GM19452 (cell line): Measurements from ENCODE around the gene PPEF1.
"Not testable (repeated sequence)": the region's sequence is repeated elsewhere in the genome, so short reads cannot be mapped to it uniquely, and the experiment has no call there.

ENCODE experiments used
- ATAC-seq: cut with Tn5 transposase; IDR thresholded peaks from one replicate; pipeline ENCODE4 v1.9.1; 2021; ENCODE audit not compliant: unreplicated experiment

The PPEF1 gene

DNA sequence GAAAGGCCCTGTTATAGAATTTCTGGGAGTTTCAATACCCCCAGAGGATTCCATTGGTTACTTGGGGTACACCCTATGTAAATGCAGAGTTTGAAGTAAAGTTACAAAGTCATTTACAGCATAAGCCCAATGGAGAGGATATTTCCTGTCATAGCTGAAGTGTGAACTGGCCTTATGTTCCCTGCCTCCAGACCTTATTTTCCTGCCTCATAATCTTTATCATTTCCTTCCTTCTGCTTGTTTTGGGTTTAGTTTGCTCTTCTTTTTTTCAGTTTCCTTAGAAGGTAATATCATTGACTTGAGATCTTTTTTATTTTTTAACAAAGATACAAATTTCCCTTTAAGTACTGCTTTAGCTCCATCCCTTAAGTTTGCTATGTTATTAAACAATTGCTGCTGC lies 85.4 kb downstream of the PPEF1 start:
- ATAC-seq = no peak

GRCh38 chrX:18793601-18794089 lies 86.2 kb downstream of the PPEF1 start:
- ATAC-seq = no peak

- no peak for ATAC-seq
Measured at GRCh38 chrX:18797141-18797540, 89.7 kb downstream of the PPEF1 start.

DNA sequence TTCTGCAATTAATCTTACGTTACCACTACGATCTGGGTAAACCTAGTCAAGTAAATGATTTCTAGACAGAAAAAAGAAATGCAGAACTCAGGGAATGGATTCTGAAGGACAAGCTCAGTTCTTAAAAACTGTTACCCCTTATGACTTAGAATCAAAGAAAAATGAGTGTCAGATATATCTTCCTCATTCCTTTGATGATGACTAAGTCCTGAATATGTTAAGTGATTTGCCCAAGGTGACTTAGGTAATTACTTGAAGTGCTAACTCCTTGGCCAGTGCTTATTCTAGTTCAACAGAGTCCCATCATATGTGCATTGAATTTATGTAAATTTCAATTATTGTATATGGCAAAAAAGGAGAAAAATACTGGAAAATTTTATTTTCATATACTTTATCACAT lies 92.5 kb downstream of the PPEF1 start:
- no peak for ATAC-seq

DNA sequence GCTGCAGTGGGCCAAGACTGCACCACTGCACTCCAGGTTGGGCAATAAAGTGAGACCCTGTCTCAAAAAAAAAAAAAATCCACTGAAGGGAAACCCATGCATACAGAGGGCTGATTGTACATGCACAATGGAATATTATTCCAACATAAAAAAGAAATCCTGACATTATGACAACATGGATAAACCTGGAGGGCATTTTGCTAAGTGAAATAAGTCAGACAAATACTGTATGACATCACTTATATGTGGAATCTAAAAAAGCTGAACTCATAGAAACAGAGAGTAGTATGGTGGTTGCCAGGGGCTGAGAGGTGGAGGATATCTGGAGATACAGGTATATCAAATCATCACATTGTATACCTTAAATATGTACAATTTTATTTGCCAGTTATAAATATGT lies 102.2 kb downstream of the PPEF1 start:
- no peak for ATAC-seq

DNA sequence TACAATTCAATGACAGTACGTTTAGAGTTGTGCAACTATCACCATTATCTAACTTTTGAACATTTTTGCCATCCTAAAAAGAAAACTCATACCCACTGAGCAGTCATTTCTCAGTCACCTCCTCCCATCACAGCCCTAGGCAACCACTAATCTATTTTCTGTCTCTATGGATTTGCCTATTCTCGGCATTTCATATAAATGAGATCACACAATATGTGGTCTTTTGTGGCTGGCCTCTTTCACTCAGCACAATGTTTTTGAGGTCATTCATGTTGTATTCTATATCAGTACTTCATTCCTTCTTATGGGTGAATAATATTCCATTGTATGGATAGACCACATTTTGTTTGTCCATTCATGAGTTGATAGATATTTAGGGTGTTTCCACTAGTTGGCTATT lies 103.0 kb downstream of the PPEF1 start:
- ATAC-seq = no peak

GRCh38 chrX:18825375-18825774 lies 117.9 kb downstream of the PPEF1 start:
- no peak for ATAC-seq

GRCh38 chrX:18828832-18829404 lies 121.5 kb downstream of the PPEF1 start:
- ATAC-seq = no peak

GRCh38 chrX:18833071-18833731 lies 125.8 kb downstream of the PPEF1 start:
- ATAC-seq = no peak

DNA sequence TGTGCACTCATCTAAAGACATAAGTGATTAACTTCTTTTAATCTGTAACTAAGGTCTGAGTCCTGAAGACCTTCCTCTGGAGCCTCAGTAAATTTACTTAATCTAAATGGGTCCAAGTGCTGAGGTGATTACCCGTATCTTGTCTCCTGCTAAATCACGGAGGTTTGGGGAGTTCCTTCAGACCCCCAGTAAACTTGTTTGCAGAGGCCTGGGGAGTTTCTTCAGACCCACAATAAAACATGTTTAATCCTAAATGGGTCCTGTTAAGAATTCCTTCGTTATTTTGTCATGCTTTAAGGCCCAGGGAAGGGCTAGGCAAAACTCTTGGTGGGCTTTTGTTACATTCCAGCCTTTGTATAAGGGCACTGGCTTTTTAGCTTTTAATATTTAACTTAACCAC lies 140.5 kb downstream of the PPEF1 start:
- ATAC-seq = not testable (repeated sequence)

DNA sequence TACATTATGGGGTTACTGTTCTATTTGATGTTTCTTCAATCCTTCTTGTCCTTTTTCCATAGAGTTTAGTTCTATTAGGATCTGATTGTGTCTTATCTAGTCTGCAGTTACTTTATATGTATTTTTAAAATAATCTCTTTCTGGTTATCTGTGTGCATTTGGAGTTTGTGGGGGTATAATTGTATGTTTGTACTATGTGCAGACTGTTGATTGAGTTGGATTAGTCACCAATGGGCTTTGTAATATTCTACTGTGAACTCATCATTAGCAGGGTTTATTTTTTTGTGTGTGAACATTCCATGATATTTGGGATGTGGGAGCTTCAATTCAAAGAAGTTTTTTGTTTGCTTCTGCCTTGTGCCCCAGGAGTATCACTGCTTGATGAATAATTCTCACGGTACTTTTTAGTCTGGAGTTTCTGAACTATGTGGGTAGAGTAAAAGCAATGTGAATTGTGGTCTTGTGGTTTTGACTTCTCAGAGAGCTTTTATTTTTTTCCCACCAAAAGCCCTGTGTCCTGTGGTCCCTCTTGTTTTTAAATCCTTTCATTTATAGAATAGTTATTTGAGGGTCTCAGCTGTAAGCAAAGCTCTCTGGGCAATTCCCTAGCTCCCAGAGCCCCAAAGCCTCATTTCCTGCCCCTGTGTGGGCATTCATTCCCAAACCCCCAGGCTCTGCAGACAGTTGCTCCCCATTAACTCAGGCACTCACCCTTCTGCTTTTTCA lies 148.6 kb downstream of the PPEF1 start:
- ATAC-seq = peak; percentile 95

GRCh38 chrX:18856645-18856997 lies 149.2 kb downstream of the PPEF1 start:
- ATAC-seq = no peak

GRCh38 chrX:18861511-18861910 lies 154.1 kb downstream of the PPEF1 start:
- no peak for ATAC-seq

- ATAC-seq = no peak
Measured at GRCh38 chrX:18864390-18864920, 157.0 kb downstream of the PPEF1 start.

DNA sequence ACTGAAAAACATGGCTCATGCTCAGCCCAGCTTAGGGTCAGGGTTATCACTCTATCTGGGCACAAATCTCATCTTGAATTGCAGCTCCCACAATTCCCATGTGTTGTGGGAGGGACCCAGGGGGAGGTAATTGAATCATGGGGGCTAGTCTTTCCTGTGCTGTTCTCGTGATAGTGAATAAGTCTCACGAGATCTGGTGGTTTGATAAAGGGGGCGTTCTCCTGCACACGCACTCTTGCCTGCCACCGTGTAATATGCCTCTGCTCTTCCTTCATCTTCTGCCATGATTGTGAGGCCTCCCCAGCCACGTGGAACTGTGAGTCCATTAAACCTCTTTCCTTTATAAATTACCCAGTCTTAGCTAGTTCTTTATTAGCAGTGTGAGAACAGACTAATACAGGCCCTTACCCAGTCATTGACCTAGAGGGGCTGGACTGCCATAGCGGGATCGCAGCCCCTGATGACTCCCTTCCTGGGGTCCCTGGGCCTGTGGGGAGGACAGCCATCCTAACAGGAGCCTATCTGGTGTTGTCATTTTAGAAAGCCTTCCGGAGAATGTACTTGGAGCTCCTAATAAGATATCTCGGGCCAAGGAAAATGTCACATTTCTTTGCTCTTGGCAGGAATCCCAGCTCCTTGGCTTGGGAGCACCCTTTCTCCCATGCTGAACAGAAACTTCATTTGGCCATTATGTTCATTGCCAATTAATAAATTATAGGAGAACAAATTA lies 163.9 kb downstream of the PPEF1 start:
- no peak for ATAC-seq

- no peak for ATAC-seq
Measured at GRCh38 chrX:18871970-18872369, 164.5 kb downstream of the PPEF1 start.

DNA sequence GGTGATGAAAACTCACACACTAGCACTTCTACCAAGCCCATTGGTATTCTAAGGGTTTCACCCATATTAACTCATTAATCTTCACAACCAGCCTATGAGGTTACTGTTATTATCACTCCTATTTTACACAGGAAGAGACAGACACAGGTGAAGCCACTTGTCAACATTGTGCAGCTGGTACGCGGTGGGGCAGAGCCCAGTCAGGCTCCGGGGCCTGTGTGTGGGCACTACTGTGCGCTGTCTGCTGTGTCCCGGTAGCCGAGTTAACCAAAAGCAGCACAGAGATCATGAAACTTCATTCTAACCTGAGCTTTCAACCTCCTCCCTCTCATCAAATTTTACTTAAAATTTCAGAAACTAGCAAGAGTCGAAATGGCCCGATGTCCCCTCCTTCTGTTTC lies 165.2 kb downstream of the PPEF1 start:
- ATAC-seq = no peak

DNA sequence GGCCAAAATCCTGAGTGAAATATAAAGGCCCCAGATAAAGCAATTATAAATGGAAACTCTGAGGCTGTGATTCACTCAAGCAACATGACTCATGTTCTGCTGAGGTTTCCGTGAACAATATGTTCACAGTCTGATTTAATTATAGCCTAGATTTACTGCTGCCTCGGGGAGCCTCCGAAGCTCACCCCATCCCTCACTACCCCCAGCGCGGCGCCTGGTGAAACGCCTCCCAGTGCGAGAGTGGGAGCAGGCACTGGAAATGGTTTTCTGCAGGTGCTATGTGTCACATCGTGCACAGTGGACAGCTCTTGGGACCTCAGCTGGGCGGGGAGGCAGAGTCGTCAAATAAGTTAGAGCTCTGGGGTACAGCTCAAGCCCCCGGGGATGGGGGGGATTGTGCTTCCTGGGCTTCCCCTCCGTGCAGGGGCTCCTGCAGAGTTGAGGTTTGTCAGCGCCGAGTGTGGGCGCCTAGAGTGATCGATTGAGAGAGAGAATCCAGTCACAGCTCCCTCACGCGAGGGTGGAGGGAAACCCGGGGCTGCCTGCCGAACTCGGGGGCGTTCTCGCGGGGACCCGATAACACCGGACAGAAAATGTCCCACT lies 165.8 kb downstream of the PPEF1 start:
- no peak for ATAC-seq

DNA sequence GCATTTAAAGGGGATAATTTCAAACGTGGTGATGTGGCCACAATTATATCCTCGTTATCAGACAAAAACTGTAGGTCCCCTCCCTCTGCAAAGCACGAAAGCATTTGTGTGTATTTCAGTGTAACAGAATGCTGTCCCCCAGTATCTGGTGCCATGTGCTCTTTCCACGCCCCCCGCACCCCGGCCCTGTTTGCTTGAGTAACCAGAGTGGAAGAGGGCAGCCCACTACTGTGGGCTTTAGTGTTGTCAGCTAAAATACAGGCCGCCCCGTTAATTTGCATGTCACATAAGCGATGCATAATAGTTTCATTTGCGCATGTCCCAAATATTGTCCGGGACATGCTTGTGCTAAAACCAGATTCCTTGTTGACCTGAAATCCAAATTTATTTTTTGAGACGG lies 166.4 kb downstream of the PPEF1 start:
- ATAC-seq = no peak

GRCh38 chrX:18874560-18875255 lies 167.3 kb downstream of the PPEF1 start:
- ATAC-seq = no peak
